HTERT RPE-1 (cell line): ENCODE data around the gene CELF1.

Experiments used
- in situ Hi-C: fragments of 300-500 bp; cut with MboI; formaldehyde crosslinking; loops from 4 replicates; pipeline ENCODE4 v1.14.3; 2020; ENCODE audit warnings: low sequenced_read_pairs

The CELF1 gene

DNA sequence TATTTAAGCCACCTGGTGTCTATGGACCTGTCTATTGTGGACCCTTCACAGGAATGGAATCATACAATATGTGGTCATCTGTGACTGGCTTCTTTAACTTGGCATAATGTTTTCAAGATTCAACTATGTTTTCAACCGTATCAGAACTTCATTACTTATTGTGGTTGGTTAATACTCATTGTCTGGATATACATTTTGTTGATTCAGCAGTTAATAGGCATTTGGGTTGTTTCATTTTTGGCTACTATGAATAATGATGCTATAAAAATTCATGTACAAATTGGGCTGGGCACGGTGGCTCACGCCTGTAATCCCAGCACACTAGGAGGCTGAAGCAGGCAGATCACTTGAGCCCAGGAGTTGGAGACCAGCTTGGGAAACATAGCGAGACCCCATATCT, 101.5 kb downstream of the CELF1 start:
- in situ Hi-C loops = no loop called here

- in situ Hi-C loops = no loop called here
These were observed 103.4 kb downstream of the CELF1 start for GRCh38 chr11:47449541-47449940.

GRCh38 chr11:47448566-47449427, 104.1 kb downstream of the CELF1 start, which contains the start of gene RAPSN:
Gene RAPSN, minus strand, starts transcription at chr11:47449136. Its CDS starts 172 bp downstream, at chr11:47448964.
- in situ Hi-C loops = no loop called here

- in situ Hi-C loops = no loop called here
These were observed 105.0 kb downstream of the CELF1 start for GRCh38 chr11:47447906-47448305.

DNA sequence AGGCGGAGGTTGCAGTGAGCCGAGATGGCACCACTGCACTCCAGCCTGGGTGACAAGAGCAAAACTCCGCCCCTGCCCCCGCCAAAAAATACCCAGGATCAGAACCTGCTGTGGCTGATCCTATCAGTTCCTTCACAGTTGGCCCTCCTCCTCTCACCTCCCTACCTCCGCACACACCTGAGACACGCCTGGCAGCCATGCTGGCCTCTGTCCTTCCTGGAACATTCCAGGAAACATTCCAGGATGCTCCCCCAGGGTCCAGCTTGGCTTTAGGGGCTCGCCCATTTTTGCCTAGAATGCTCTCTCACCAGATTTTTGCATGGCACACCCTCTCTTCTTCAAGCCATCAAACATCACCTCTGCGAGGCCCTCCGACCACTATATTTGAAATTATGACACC, 106.1 kb downstream of the CELF1 start:
- in situ Hi-C loops = no loop called here

GRCh38 chr11:47445840-47446239, 107.1 kb downstream of the CELF1 start:
- in situ Hi-C loops = no loop called here

- in situ Hi-C loops = no loop called here
These were observed 109.1 kb downstream of the CELF1 start for GRCh38 chr11:47443817-47444216.

DNA sequence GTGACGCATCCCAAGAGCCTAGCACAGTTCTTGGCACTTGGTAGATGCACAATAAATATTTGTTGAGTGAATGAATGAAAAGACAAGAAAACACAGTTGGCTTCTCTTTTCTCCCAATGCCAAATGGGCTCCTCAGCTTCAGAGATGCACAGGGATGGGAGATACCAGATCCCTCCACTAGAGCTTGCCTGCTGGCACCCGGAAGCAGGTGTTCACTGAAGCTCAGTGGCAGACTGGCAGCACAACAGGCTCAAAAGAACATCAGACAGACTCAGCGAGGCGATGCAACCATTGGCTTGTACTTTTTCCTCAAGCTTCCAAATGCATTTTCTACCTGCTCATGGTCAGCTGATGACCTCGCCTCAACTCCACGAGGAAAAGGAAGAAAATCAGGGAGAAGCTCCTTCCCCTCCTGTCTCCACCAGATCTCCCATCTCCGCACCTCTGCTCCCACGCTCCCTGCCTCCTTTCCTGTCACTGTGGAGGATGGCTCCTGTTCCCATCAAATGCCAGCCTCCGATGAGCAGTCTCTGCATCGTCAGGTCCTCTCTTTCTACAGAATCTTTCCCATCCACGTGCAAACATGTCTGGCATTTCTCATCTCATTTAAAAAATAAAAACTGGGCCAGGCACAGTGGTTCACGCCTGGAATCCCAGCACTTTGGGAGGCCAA, 109.8 kb downstream of the CELF1 start:
- in situ Hi-C loops = no loop called here

GRCh38 chr11:47442514-47442913, 110.4 kb downstream of the CELF1 start:
- in situ Hi-C loops = no loop called here

DNA sequence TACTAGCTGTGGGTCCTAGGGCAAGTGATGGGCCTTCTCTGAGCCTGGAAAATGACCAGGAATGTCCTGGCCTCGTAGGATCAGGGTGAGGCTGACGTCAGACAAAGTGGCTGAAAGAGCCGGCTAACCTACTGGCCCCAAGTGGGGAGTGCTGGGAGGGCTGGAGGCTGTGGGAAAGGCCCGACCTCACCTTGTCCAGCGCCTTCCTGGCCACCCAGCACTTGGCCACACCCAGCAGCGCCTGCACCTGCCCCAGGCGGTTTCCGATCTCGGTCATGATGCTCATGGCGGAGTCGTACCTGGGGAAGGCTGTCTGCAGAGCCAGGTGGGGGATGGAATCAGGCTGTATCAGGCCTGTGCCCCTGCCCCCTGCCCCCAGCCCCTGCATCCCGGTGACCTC, 111.5 kb downstream of the CELF1 start:
- in situ Hi-C loops = no loop called here

DNA sequence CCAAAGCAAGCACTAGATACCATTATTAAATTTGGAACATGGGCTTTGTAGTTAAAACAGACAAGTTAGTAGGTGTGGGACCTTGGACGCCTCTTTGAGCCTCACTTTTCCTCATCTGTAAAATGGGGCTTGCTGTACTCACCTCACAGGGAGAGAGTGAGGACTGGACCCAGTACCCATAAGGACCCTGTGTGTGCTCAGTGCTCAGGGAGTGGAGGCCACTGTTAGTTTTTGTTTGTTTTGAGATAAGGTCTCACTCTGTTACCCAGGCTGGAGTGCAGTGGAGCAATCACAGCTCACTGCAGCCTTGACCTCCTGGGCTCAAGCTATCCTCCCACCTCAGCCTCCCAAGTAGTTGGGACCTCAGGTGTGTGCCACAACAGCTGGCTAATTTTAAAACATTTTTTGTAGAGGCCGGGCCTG, 112.9 kb downstream of the CELF1 start:
- in situ Hi-C loops = no loop called here

GRCh38 chr11:47438721-47439120, 114.2 kb downstream of the CELF1 start:
- in situ Hi-C loops = no loop called here

- in situ Hi-C loops = no loop called here
These were observed 115.0 kb downstream of the CELF1 start for GRCh38 chr11:47437746-47438418.

- in situ Hi-C loops = no loop called here
These were observed 115.7 kb downstream of the CELF1 start for GRCh38 chr11:47437218-47437745.

DNA sequence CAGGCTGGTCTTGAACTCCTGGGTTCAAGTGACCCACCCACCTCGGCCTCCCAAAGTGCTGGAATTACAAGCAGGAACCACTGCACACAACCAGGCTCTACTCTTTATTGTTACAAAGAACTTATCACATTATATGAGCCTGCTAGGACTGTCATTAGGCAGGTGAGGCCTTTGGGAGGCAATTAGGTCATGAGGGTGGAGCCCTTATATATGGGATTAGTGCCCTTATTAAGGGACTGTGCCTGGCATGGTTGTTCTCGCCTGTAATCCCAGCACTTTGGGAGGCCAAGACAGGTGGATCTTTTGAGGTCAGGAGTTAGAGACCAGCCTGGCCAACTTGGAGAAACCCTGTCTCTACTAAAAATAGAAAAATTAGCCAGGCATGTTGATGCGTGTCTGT, 116.2 kb downstream of the CELF1 start:
- in situ Hi-C loops = no loop called here

- in situ Hi-C loops = no loop called here
These were observed 117.2 kb downstream of the CELF1 start for GRCh38 chr11:47435687-47436086.

- in situ Hi-C loops = no loop called here
These were observed 118.7 kb downstream of the CELF1 start for GRCh38 chr11:47434011-47434786.

DNA sequence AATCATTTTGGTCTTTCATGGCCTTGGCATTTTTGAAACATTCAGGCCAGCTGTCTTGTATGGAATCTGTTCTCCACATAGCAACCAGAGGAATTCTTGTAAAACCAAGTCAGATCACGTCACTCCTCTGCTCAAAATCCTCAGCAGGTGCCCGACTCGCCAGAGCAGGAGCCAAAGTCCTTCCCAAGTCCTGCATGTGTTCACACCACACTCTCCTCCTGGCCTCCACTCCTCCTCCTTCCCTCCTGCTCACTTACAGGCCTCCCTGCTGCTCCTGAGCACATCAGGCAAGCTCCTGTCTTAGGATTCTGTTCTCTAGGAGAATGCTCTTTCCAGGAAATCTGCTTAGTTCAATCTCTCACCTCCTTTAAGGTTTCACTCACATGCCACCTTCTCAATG, 119.8 kb downstream of the CELF1 start:
- in situ Hi-C loops = no loop called here

- in situ Hi-C loops = no loop called here
These were observed 121.4 kb downstream of the CELF1 start for GRCh38 chr11:47431356-47432083.

- in situ Hi-C loops = no loop called here
These were observed 122.4 kb downstream of the CELF1 start for GRCh38 chr11:47430524-47430923.
